Gastrocnemius medialis (tissue), 4 donors: ENCODE measurements around the gene PHLDA2.

ENCODE experiments used
- CTCF ChIP-seq, 5 experiments: fragments of 450-650 bp in 3 of 5; fragments of 200-600 bp in 2 of 5; sonication (generic) in 2 of 5; IDR thresholded peaks in 4 of 5; conservative IDR thresholded peaks in 1 of 5; 1 replicate in 4 of 5; 2 replicates in 1 of 5; pipeline ENCODE4 v1.5.1; 2016 to 2019; ENCODE audit warnings: antibody characterized with exemption in 5 of 5, mild to moderate bottlenecking in 3 of 5, moderate library complexity in 3 of 5
- POLR2A ChIP-seq, 2 donors: fragments of 450-650 bp; IDR thresholded peaks; one replicate each; pipeline ENCODE4 v1.6.1; 2017; ENCODE audit warnings: antibody characterized with exemption in 2 of 2, mild to moderate bottlenecking in 2 of 2, moderate library complexity in 2 of 2

- TF ChIP-seq CTCF (IDR thresholded peaks at IDR 0.05 in 4 of 5, conservative IDR thresholded peaks at IDR 0.05 in 1 of 5) (peak; percentile 93 to 99 (median 98)), POLR2A (IDR thresholded peaks at IDR 0.05) (no peak)
Observed at GRCh38 chr11:2888266-2888968, 40.8 kb downstream of the PHLDA2 start.
